Activated CD8-positive, alpha-beta memory T cell treated with anti-CD3 and anti-CD28 coated beads, Interleukin-2, amount 50 U/mL, for 24 hours (primary cell): ENCODE measurements around the gene TRAF4.
"Not testable (repeated sequence)": the region's sequence is repeated elsewhere in the genome, so short reads cannot be mapped to it uniquely, and the experiment has no call there.

Source experiments
- DNase-seq: peaks from one replicate; pipeline ENCODE4 v3.0.0-alpha.2; 2020; ENCODE audit errors: extremely low read depth

The TRAF4 gene

DNA sequence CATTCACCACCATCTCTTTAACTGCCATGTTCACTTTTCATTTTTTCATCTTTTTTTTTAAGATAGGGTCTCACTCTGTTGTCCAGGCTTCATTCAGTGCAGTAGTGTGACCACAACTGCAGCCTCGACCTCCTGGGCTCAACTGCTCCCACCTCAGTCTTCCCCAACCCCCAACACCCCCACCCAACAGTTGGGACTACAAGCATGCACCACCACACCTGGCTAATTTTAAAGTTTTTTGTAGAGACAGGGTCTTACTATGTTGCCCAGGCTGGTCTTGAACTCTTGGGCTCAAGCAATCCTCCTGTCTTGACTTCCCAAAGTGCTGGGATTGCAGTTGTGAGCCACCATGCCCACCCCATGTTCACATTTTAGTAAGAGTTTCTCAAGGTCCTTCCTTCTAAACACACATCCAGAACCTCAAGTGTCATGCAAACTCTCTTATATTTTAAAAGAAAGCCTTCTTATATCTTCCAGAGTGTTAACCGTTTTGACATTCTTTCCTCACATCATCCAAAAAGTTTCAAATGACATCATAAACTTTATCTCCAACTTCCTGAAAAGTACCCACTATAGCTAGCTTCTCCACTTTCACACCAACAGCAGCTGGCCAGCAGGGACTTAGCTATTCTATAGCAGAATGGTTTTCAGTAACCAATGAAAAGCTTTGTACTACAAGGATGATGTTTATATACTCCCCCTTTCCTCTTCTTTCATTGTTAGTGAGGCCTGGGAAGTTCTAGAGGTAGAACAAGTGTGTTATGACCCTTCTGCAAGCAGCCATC is 49.3 kb downstream of the TRAF4 start:
- DNase-seq = no peak

DNA sequence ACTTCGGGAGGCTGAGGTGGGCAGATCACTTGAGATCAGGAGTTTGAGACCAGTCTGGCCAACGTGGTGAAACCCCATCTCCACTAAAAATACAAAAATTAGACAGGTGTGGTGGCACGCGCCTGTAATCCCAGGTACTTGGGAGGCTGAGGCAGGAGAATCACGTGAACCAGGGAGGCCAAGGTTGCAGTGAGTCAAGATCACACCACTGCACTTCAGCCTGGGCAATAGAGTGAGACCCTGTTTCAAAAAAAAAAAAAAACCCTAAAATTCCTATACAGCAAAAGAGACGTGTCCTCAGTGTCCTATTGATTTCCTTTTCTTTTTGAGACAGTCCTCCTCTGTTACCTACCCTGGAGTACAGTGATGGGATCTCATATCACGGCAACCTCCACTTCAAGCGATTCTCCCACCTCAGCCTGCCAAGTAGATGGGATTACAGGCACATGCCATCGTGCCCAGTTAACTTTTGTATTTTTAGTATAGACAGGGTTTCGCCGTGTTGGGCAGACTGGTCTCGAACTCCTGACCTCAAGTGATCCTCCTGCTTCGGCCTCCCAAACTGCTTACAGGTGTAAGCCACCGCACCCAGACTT is 51.1 kb downstream of the TRAF4 start:
- not testable (repeated sequence) for DNase-seq

DNA sequence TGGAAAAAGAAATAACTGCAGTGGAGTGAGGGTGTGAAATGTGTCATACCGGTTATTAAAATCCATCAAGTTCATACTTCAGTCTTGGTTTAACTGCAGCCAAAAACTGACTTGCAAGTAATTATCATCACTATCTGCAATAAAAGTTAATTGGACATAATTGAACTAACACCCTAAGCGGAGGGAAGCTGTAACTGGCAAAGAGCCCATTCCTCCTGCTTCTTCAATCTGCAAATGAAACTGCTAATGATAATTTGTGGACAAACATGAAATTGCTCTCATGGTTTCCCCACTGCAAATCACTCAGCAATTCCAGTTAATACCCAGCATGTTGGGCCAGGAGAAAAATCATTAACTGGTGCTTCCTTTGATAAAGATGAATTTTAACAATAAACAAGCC is 52.3 kb downstream of the TRAF4 start:
- no peak for DNase-seq
